SH-SY5Y (cell line): ENCODE data around the gene TUB.

ENCODE experiments used
- GATA2 ChIP-seq: IDR thresholded peaks from 2 replicates; pipeline ENCODE4 v1.6.1; 2011; ENCODE audit warnings: mild to moderate bottlenecking, low read depth, low read length
- GATA3 ChIP-seq: IDR thresholded peaks from 2 replicates; pipeline ENCODE4 v1.6.1; 2011; ENCODE audit warnings: low read depth, mild to moderate bottlenecking, low read length, moderate library complexity

- TF ChIP-seq GATA3: no peak
- no peak for TF ChIP-seq GATA2
Observed at GRCh38 chr11:8126649-8127289, 45.8 kb downstream of the TUB start.
